ENCODE results near the gene ZNF311.
"Not testable (repeated sequence)": the region's sequence is repeated elsewhere in the genome, so short reads cannot be mapped to it uniquely, and the experiment has no call there.

Gene ZNF311

GRCh38 chr6:28982476-28983266 lies 22.4 kb downstream of the ZNF311 start:
- peak; percentile 39 for DNase-seq (ENCODE audit: low spot score)

- peak; percentile 97 for DNase-seq (ENCODE audit: low spot score)
Observed at GRCh38 chr6:28981833-28982475, 23.2 kb downstream of the ZNF311 start.

- DNase-seq (ENCODE audit: low spot score) = peak; percentile 86
Observed at GRCh38 chr6:28981431-28981832, 23.7 kb downstream of the ZNF311 start.

- peak; percentile 98 for DNase-seq (ENCODE audit: low spot score)
Observed at GRCh38 chr6:28980852-28981430, 24.2 kb downstream of the ZNF311 start.

GRCh38 chr6:28980137-28980851 lies 24.8 kb downstream of the ZNF311 start:
- peak; percentile 19 for DNase-seq (ENCODE audit: low spot score)

GRCh38 chr6:28979679-28980078 lies 25.4 kb downstream of the ZNF311 start:
- DNase-seq (ENCODE audit: low spot score) = peak; percentile 16

- DNase-seq (ENCODE audit: low spot score) = no peak
Observed at GRCh38 chr6:28978959-28979561, 26.1 kb downstream of the ZNF311 start.

GRCh38 chr6:28978133-28978491 lies 27.0 kb downstream of the ZNF311 start:
- no peak for DNase-seq (ENCODE audit: low spot score)

GRCh38 chr6:28977341-28978132 lies 27.6 kb downstream of the ZNF311 start:
- DNase-seq (ENCODE audit: low spot score) = no peak

GRCh38 chr6:28976677-28977076 lies 28.4 kb downstream of the ZNF311 start:
- DNase-seq (ENCODE audit: low spot score) = no peak

- no peak for DNase-seq (ENCODE audit: low spot score)
Observed at GRCh38 chr6:28974505-28974904, 30.6 kb downstream of the ZNF311 start.

GRCh38 chr6:28970056-28970455 lies 35.1 kb downstream of the ZNF311 start:
- not testable (repeated sequence) for DNase-seq (ENCODE audit: low spot score)

- no peak for DNase-seq (ENCODE audit: low spot score)
Observed at GRCh38 chr6:28969129-28969528, 36.0 kb downstream of the ZNF311 start.

GRCh38 chr6:28968476-28968875 lies 36.6 kb downstream of the ZNF311 start:
- no peak for DNase-seq (ENCODE audit: low spot score)

- no peak for DNase-seq (ENCODE audit: low spot score)
Observed at GRCh38 chr6:28965706-28966105, 39.4 kb downstream of the ZNF311 start.

GRCh38 chr6:28960846-28961500 lies 44.1 kb downstream of the ZNF311 start:
- DNase-seq (ENCODE audit: low spot score) = no peak

- DNase-seq (ENCODE audit: low spot score) = not testable (repeated sequence)
Observed at GRCh38 chr6:28958561-28959243, 46.4 kb downstream of the ZNF311 start.

- DNase-seq (ENCODE audit: low spot score) = not testable (repeated sequence)
Observed at GRCh38 chr6:28957795-28958314, 47.3 kb downstream of the ZNF311 start.

GRCh38 chr6:28956331-28956730 lies 48.8 kb downstream of the ZNF311 start:
- DNase-seq (ENCODE audit: low spot score) = no peak

Measured in NAMALWA (cell line).